HG03135 (cell line): ENCODE data around the gene ELN.

Experiments
- ATAC-seq: cut with Tn5 transposase; IDR thresholded peaks from one replicate; pipeline ENCODE4 v1.9.1; 2021; ENCODE audit warnings: mild to moderate bottlenecking, moderate library complexity; ENCODE audit not compliant: unreplicated experiment

ELN gene

GRCh38 chr7:74059681-74060588 lies 32.0 kb downstream of the ELN start:
- no peak for ATAC-seq

GRCh38 chr7:74061840-74062539 lies 34.0 kb downstream of the ELN start:
- no peak for ATAC-seq

- ATAC-seq = no peak
Observed at GRCh38 chr7:74063223-74063641, 35.3 kb downstream of the ELN start.

GRCh38 chr7:74063646-74064045 lies 35.7 kb downstream of the ELN start:
- ATAC-seq = no peak

- no peak for ATAC-seq
Observed at GRCh38 chr7:74064696-74065095, 36.7 kb downstream of the ELN start.

- no peak for ATAC-seq
Observed at GRCh38 chr7:74066626-74067025, 38.7 kb downstream of the ELN start.

GRCh38 chr7:74068378-74069085 lies 40.6 kb downstream of the ELN start:
- ATAC-seq = no peak

- no peak for ATAC-seq
Observed at GRCh38 chr7:74069086-74069541, 41.1 kb downstream of the ELN start.

- ATAC-seq = no peak
Observed at GRCh38 chr7:74069790-74070618, 42.0 kb downstream of the ELN start.

- no peak for ATAC-seq
Observed at GRCh38 chr7:74070619-74070921, 42.6 kb downstream of the ELN start.

GRCh38 chr7:74071121-74071520 lies 43.1 kb downstream of the ELN start:
- no peak for ATAC-seq

- ATAC-seq = no peak
Observed at GRCh38 chr7:74074770-74075169, 46.8 kb downstream of the ELN start.

- ATAC-seq = no peak
Observed at GRCh38 chr7:74078461-74078860, 50.5 kb downstream of the ELN start.

- ATAC-seq = no peak
Observed at GRCh38 chr7:74082770-74083116, 54.8 kb downstream of the ELN start.

- peak; percentile 66 for ATAC-seq
Observed at GRCh38 chr7:74083117-74083876, 55.3 kb downstream of the ELN start, which contains the start of gene LIMK1. Gene LIMK1 (plus strand): TSS chr7:74083804. CDS start chr7:74083991, 187 bp downstream.

GRCh38 chr7:74083928-74084721 lies 56.2 kb downstream of the ELN start:
- peak; percentile 46 for ATAC-seq

GRCh38 chr7:74084722-74085578 lies 57.0 kb downstream of the ELN start:
- ATAC-seq = no peak

GRCh38 chr7:74087791-74088453 lies 59.9 kb downstream of the ELN start:
- ATAC-seq = no peak
